ENCODE data around the gene DNAH17. TPM values are rescaled to one million over a fixed set of nuclear protein-coding genes. Genes with fewer than 3 reads are reported as not detected.

The DNAH17 gene
- polyA plus RNA-seq, 1 donor from 2014 or later, result 1.1 TPM

DNA sequence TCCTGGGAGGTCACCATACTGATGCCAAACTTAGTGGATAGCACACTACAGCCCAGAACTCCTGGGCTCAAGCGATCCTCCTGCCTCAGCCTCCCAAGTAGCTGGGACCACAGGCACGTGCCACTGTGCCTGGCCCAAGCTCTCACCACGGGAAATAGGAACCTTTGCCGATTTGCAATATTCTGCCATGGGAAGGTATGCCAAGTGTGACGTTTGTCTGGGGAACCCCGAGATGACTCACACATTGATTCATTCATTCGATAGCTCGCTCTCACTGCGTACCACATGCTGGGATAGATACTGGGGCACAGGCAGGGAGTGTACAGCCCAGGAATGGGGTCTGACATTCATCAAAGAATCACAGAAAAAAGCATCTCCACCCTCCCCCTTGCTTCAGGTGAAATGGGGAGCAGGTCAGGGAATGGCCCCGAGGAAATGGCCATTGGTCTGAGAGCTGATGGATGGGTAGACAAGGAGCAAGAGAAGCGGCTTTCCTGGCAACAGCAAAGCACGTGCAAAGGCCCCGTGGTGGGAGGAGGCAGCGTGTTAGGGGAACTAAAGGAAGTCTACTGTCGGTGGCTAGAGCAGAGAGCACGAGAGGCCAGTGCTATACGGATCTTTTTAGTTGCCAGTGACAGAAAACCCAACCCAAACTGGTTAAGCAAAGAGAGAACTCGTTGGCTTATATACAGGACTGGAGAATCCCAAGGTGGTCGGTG, 44.1 kb downstream of the DNAH17 start:
- Mint-ChIP-seq H3K36me3 (no peaks in the 10 kb centered on the region), H3K9me3 (no peaks in the 10 kb centered on the region), H3K27ac (no peak overlapping the region), H3K27me3 (peaks cover 5% of the 10 kb centered on the region), H3K4me3 (no peak overlapping the region), H3K4me1 (peaks cover 0 to 5% (median 5%) of the 10 kb centered on the region in 3 donors)

DNA sequence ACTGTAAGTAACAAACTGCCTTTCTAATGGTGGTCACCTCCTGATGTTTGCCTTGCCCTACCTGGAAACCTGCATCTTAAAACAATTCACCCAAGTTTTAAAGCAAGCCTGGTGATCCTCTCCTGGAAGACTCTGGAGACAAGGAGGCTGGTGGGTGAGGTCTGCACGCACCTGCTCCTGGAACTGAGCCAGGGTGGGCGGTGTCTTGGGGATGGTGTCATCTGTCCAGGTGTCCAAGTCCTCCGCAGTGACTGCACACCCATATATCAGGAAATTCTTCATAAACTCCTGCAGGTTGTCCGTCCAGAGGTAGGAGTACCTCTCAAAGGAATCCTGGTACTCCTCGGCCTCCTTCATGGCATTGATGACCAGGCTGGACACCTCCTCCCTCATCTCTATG, 44.9 kb downstream of the DNAH17 start:
- H3K27me3 Mint-ChIP-seq, result peaks cover 5% of the 10 kb centered on the region
- no peaks in the 10 kb centered on the region for H3K36me3 Mint-ChIP-seq
- H3K4me1 Mint-ChIP-seq, result peaks cover 0 to 5% (median 5%) of the 10 kb centered on the region in 3 donors
- peak overlapping the region in 1 of 4 donors; percentile 25 for H3K4me3 Mint-ChIP-seq
- no peaks in the 10 kb centered on the region for H3K9me3 Mint-ChIP-seq
- no peak overlapping the region for H3K27ac Mint-ChIP-seq

DNA sequence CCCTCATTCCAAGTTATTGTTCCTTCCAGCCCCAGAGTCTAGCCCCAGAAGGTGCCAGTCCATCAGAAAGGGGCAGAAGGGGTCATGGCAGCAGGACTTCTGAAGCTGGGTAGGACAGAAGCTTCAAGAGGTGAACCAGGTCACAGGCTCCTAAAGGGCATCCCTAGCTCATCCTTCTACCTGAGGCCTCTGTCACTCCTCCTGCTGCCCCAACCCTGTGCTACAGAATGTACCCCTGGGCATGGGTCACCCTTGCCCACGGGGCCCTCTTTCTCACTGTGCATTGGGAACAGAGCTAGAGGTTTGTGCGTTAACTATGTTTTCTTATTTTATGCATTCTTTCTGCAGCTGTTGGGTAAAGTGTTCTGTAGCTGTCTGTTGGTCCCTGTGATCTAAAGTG, 46.5 kb downstream of the DNAH17 start:
- no peaks in the 10 kb centered on the region for H3K9me3 Mint-ChIP-seq
- peaks cover 0 to 7% (median 5%) of the 10 kb centered on the region in 3 donors for H3K4me1 Mint-ChIP-seq
- no peaks in the 10 kb centered on the region for H3K36me3 Mint-ChIP-seq
- H3K27ac Mint-ChIP-seq, result no peak overlapping the region
- H3K27me3 Mint-ChIP-seq, result peaks cover 5% of the 10 kb centered on the region
- H3K4me3 Mint-ChIP-seq, result no peak overlapping the region

DNA sequence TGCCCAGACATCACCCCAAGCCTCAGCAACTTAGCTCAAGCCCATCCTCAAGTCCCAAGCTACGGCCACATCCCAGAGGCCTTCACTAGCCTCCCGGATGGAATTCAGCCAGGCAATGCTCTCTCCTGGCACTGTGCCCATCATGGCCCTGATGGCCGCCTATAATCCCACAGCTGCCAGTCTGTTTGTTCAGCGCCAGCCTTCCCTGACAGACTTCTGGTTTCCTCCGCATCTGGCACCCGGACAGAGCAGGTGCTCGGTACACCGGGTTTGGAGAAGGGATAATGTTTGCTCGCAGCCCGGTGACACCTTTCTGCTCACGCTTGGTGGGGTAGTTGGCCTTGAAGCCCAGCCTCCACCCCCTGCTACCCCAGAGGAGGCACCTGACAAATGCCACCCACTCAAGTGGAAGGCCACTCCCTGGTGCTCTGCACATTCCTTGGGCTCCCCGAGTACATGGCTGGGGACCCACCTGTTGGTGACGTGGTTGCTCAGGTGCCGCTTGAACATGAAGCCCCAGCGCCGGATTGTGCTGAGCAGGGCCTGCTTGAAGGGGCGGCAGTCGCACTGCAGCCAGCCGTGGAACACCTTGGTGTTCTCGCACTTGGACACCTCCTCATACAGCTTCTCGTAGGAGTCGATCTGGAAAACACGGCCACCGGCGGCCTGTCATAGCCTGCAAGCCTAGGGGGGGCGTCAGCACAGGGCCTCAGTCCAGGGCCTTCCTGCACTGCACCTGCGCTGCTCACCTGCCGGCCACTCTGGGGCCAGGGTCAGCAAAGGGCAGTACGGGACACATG, 47.1 kb downstream of the DNAH17 start:
- Mint-ChIP-seq H3K27me3 (peaks cover 2% of the 10 kb centered on the region), H3K9me3 (no peaks in the 10 kb centered on the region), H3K4me1 (peaks cover 0 to 7% (median under 1%) of the 10 kb centered on the region in 3 donors), H3K36me3 (no peaks in the 10 kb centered on the region), H3K27ac (no peak overlapping the region), H3K4me3 (no peak overlapping the region)

DNA sequence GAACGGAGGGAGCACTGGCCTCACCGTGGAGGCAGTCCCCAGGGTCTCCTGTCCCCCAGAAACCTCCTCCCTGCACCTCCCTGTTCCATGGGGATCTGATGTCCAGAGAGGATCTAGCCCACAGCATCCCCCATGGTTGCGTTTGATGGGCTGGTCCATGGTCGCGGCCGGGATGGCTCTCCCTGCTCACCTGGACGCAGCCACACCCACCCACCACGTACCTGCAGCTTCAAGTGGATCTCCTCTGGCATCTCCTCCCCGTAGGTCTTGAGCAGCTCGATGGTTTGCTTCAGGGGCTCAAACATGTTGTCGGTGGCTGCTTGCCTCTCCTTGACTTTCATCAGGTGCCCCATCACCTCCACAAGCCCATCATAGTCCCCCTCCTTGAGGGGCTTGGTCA, 47.9 kb downstream of the DNAH17 start:
- H3K27me3 Mint-ChIP-seq, result peaks cover 2% of the 10 kb centered on the region
- H3K36me3 Mint-ChIP-seq, result peaks cover under 1% of the 10 kb centered on the region
- H3K4me3 Mint-ChIP-seq, result no peak overlapping the region
- H3K4me1 Mint-ChIP-seq, result peaks cover 0 to 7% (median 0%) of the 10 kb centered on the region in 3 donors
- H3K27ac Mint-ChIP-seq, result no peak overlapping the region
- no peaks in the 10 kb centered on the region for H3K9me3 Mint-ChIP-seq

DNA sequence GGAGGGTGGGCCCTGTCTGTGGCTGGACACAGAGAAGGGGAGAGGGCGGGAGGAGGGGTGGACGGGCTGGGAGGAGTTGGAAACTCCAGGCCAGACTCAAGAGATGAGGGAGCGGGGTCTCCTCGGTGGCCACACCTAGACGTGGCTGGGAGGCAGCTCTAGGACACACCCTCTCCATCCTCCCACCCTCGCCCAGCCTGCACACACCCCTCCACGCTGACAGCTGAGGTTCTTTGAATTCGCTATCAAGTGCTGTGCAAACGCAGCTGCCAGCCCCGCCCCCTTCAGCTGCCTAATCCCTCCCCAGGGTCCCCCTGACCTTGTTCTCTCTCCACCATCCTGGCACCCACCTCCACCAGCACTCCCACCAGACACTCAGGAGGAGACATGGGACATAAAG, 48.7 kb downstream of the DNAH17 start:
- H3K36me3 Mint-ChIP-seq, result peaks cover 2% of the 10 kb centered on the region
- H3K4me1 Mint-ChIP-seq, result peaks cover 0 to 7% (median 0%) of the 10 kb centered on the region in 3 donors
- peaks cover 5% of the 10 kb centered on the region for H3K27me3 Mint-ChIP-seq
- H3K4me3 Mint-ChIP-seq, result no peak overlapping the region
- H3K27ac Mint-ChIP-seq, result no peak overlapping the region
- no peaks in the 10 kb centered on the region for H3K9me3 Mint-ChIP-seq

DNA sequence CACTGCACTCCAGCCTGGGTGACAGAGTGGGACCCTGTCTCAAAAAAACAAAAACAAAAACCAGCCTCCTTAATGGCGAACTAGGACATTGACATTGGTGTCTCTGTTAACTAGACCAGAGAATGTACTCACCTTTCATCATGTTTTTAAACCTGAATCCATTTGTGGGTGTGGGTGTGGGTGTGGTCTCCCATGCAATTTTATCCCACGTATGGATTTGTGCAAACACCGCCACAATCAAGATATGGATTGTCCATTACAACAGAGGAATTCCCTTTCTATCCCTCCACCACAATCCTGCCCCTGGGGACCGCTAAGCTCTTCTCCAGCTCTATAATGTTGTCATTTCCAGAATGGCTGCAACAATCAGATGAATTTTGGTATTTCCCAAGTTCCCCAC, 49.9 kb downstream of the DNAH17 start:
- H3K27me3 Mint-ChIP-seq, result peaks cover 7% of the 10 kb centered on the region
- peaks cover 4% of the 10 kb centered on the region for H3K36me3 Mint-ChIP-seq
- H3K4me1 Mint-ChIP-seq, result peaks cover 0 to 8% (median 0%) of the 10 kb centered on the region in 3 donors
- H3K9me3 Mint-ChIP-seq, result no peaks in the 10 kb centered on the region
- no peak overlapping the region for H3K27ac Mint-ChIP-seq
- H3K4me3 Mint-ChIP-seq, result no peak overlapping the region

DNA sequence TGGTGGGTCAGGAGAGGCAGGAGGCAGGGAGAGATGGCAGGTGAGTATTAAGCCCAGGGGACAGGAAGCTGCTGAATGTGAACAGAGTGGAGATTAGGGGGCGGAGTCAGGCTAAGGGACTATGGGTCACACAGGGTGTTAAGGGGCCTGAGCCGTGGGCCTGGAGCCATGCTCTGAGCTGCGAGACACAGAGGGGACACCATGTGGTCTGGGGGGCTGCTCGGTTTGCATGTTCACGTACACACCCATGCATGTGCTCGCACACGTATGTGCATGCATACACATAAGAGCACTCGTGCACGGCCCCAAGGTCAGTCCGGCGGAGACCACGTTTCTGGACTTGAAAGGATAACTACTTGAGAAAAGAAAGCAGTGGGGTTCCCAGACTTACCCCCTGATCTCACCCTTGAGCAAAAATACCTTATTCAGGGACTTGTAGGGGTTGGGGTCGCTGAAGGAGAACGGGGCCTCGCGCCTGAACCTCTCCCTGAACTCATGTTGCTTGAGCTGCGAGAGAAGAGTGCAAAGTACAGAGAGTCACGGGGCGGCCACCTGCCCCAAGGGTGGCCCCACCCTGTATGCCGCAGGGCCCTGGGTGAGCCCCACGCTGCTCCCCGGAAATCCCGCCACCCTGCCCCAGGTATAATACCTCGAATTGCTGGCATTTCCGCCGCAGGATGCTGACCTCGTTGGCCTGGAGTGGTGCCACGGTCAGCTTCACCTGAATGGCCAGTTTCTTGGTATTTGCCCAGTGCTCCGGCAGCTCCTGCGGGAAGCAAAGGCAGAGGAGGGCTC, 50.8 kb downstream of the DNAH17 start:
- no peaks in the 10 kb centered on the region for H3K9me3 Mint-ChIP-seq
- H3K27me3 Mint-ChIP-seq, result peaks cover 7% of the 10 kb centered on the region
- H3K27ac Mint-ChIP-seq, result no peak overlapping the region
- H3K4me3 Mint-ChIP-seq, result no peak overlapping the region
- H3K36me3 Mint-ChIP-seq, result peaks cover 4% of the 10 kb centered on the region
- peaks cover 0 to 5% (median 0%) of the 10 kb centered on the region in 3 donors for H3K4me1 Mint-ChIP-seq

DNA sequence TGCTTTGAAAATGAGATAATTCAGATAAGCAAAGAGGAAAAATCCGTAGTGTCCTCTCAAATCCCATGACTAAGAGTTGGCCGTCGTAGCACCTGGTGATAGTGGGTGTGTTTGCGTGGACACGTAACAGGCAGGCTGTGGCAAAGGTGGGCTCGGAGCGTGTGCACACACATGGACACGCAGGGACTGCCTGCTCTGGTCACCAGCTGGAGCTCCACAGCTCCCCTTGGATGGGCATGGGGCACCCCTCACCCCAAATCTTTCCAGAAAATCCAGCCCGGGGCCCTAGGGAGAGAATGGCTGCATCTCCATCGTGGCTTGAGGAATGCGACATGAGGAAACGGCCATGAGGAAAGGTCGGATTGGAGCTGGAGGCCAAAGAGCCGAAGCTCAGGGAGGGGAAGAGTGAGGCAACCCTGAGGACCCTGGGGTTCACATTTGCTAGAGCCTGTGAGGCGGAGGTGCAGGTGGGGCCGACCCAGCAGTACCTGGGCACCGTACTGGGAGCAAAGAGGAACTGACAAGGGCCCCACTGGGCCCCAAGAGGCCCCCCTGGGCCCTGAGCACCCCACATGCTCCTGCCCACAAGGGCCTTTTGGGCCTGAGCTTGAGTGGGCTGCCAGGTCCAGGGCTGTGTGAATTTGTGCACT, 51.6 kb downstream of the DNAH17 start:
- H3K4me1 Mint-ChIP-seq, result peaks cover 0 to 3% (median 0%) of the 10 kb centered on the region in 3 donors

DNA sequence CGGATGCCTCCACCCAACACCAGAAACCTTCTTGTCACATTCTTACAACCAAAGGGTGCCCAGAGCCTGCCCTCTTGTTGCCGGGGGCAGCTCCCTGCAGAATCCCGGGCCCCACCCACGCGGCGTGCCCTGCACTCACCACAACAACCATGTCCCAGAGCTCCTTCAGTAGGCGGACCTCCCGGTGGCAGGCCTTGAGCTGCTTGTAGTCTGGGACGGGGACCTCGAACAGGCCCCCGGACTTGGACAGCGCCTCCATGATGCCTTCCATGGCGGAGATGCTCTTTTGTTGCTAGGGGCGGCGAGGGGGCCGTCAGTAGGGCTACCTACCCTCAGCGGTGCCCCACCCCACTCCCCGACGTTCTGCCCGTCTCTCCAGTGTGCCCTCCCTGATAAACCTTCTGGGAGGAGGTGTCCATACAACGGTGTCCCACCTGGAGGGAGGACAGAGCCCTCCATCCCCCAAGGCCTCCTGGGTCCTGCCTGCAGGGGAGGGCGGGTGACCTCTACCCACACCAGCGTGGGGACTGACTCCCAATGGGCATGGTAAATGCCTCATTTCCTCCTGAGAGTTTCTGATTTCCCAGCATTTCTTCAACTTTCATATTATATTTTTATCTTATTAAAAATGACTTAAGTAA, 52.2 kb downstream of the DNAH17 start:
- Mint-ChIP-seq H3K4me1 (peaks cover 0 to 3% (median 0%) of the 10 kb centered on the region in 3 donors), H3K9me3 (no peaks in the 10 kb centered on the region), H3K27me3 (peaks cover 7% of the 10 kb centered on the region), H3K27ac (no peak overlapping the region), H3K36me3 (peaks cover 5% of the 10 kb centered on the region), H3K4me3 (no peak overlapping the region)

More for the DNA sequence above, 51.6 kb downstream of the DNAH17 start:
- no peak overlapping the region for H3K27ac Mint-ChIP-seq
- H3K4me3 Mint-ChIP-seq, result no peak overlapping the region
- peaks cover 5% of the 10 kb centered on the region for H3K36me3 Mint-ChIP-seq
- no peaks in the 10 kb centered on the region for H3K9me3 Mint-ChIP-seq
- H3K27me3 Mint-ChIP-seq, result peaks cover 7% of the 10 kb centered on the region

DNA sequence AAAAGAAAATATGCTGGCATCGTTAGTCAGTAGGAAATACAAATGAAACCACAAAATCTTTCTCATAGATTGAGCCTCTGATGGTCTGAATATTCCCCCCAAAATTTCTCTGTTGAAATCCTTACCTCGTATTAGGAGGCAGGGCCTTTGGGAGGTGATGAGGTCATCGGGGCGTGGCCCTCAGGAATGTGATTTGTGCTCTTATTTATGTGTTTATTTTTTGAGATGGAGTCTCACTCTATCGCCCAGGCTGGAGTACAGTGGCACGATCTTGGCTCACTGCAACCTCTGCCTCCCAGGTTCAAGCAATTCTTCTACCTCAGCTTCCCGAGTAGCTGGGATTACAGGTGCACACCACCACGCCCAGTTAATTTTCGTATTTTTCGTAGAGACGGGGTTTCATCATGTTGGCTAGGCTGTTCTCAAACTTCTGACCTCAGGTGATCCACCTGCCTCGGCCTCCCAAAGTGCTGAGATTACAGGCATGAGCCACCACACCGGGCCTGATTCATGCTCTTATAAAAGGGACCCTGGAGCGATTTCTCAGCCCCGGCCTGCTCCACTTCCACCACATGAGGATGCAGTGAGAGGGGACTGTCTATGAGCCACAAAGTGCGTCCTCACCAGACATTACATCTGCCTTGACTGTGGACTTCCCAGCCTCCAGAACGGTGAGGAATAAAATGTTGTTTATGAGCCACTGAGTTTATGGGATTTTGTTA, 53.1 kb downstream of the DNAH17 start:
- Mint-ChIP-seq H3K9me3 (no peaks in the 10 kb centered on the region), H3K27me3 (peaks cover 7% of the 10 kb centered on the region), H3K36me3 (peaks cover 5% of the 10 kb centered on the region), H3K27ac (no peak overlapping the region), H3K4me1 (peaks cover 0 to 3% (median 0%) of the 10 kb centered on the region in 3 donors), H3K4me3 (peak overlapping the region in 1 of 4 donors; percentile 72)

DNA sequence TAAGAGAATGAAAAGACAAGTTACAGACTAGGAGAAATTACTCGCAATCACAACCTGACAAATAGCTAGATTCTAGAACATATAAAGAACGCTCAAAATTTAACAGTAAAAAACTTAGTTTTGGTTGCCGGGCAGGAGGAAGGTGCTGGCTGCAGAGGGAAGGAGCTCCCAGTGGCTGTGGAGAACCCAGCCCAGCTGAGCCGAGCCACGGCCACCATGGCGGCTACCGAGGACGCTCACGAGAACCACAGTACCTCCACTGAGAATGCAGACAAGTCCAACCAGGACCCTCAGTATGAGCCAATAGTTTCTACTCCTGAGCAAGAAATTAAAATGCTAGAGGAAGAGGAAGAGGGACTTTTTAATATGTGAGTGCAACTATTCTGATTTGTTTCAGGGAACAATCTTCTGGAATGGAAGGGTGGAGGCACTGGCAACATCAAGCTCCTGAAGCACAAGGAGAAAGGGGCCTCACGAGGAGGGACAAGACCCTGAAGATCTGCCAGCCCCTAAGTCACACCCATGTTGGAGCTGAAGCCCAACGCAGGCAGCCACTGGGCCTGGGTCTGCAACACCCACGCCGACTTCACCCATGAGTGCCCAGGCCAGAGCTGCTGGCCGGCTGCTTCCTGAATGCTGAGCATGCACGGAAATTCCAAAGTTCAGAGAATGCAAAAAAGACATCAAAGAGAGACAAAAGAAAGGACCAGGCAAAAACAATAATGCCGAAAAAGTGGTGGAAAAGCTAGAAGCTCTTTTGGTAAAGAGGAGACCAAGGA, 55.0 kb downstream of the DNAH17 start:
- no peak overlapping the region for H3K27ac Mint-ChIP-seq

DNA sequence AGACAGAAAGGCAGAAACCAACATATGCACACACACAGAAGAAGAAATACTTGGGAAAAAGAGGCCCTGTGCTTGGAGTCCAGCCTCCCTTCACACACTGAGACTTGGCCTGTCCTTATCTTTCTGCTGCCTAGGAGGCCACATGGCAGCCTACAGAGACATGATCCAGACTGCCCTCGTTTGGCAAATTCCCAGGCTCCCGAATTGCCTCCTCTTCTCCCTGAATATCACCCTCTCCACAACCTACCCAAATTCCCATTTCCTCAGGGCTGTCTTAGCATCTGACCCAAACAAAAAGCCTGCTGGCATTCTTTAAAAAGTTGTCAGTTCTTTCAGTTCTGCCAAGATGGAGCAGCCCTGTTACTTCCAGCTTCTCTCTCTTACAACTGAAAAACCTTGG, 59.8 kb downstream of the DNAH17 start:
- H3K4me1 Mint-ChIP-seq, result no peaks in the 10 kb centered on the region
- no peak overlapping the region for H3K4me3 Mint-ChIP-seq

More for the DNA sequence above, 55.0 kb downstream of the DNAH17 start:
- Mint-ChIP-seq H3K4me3 (no peak overlapping the region), H3K4me1 (peaks cover 0 to 3% (median 0%) of the 10 kb centered on the region in 3 donors), H3K9me3 (no peaks in the 10 kb centered on the region), H3K27me3 (peaks cover 10% of the 10 kb centered on the region), H3K36me3 (peaks cover 5% of the 10 kb centered on the region)

More for the DNA sequence above, 59.8 kb downstream of the DNAH17 start:
- peaks cover 1% of the 10 kb centered on the region for H3K36me3 Mint-ChIP-seq
- H3K27me3 Mint-ChIP-seq, result peaks cover 6% of the 10 kb centered on the region
- H3K9me3 Mint-ChIP-seq, result no peaks in the 10 kb centered on the region
- no peak overlapping the region for H3K27ac Mint-ChIP-seq

All from IgD-negative memory B cell (primary cell).